SK-N-SH treated with all-trans-retinoic acid at 6 μM for 48 hours (cell line): Measurements from ENCODE around the gene L1CAM.

Source experiments
- ATAC-seq: fragments of 200-7000 bp; cut with Tn5 transposase; 3 replicates; pipeline ENCODE4 v1.9.1; 2020; ENCODE audit warnings: mild to moderate bottlenecking, moderate library complexity
- ARNTL ChIP-seq: fragments of 450-650 bp; formaldehyde crosslinking; IDR thresholded peaks from 2 replicates; pipeline ENCODE4 v1.5.0; 2020; ENCODE audit warnings: low read depth, mild to moderate bottlenecking, moderate library complexity, borderline replicate concordance
- BACH2 ChIP-seq: fragments of 250-450 bp; sonication (Bioruptor Pico); IDR thresholded peaks from 2 replicates; pipeline ENCODE4 v1.9.0; 2021; ENCODE audit warnings: mild to moderate bottlenecking, borderline replicate concordance
- ESRRG ChIP-seq: fragments of 250-450 bp; sonication (Bioruptor Pico); IDR thresholded peaks from 2 replicates; pipeline ENCODE4 v1.6.1; 2021; ENCODE audit warnings: mild to moderate bottlenecking
- GLIS3 ChIP-seq: fragments of 250-450 bp; sonication (Bioruptor Pico); IDR thresholded peaks from 2 replicates; pipeline ENCODE4 v1.5.0; 2020; ENCODE audit warnings: mild to moderate bottlenecking, moderate library complexity
- ISL1 ChIP-seq: fragments of 250-450 bp; sonication (Bioruptor Pico); IDR thresholded peaks from 2 replicates; pipeline ENCODE4 v2.1.2; 2022; ENCODE audit warnings: mild to moderate bottlenecking, moderate library complexity
- OSR1 ChIP-seq: fragments of 250-450 bp; sonication (Bioruptor Pico); IDR thresholded peaks from 2 replicates; pipeline ENCODE4 v1.8.0; 2022; ENCODE audit warnings: moderate library complexity, mild to moderate bottlenecking, inconsistent platforms
- PPARA ChIP-seq: fragments of 250-450 bp; sonication (Bioruptor Pico); IDR thresholded peaks from 2 replicates; pipeline ENCODE4 v1.5.0; 2020; ENCODE audit warnings: mild to moderate bottlenecking, borderline replicate concordance
- RARB ChIP-seq: fragments of 250-450 bp; sonication (Bioruptor Pico); IDR thresholded peaks from 2 replicates; pipeline ENCODE4 v1.8.0; 2021; ENCODE audit warnings: mild to moderate bottlenecking, moderate library complexity
- TCF4 ChIP-seq: fragments of 250-450 bp; sonication (Bioruptor Pico); IDR thresholded peaks from 2 replicates; pipeline ENCODE4 v1.8.0; 2021; ENCODE audit warnings: mild to moderate bottlenecking, moderate library complexity, borderline replicate concordance
- TOX ChIP-seq: fragments of 250-450 bp; sonication (Bioruptor Pico); IDR thresholded peaks from 2 replicates; pipeline ENCODE4 v1.8.0; 2021; ENCODE audit warnings: mild to moderate bottlenecking, moderate library complexity, borderline replicate concordance
- ZC3H10 ChIP-seq: fragments of 250-450 bp; sonication (Bioruptor Pico); IDR thresholded peaks from 2 replicates; pipeline ENCODE4 v1.5.1; 2021; ENCODE audit warnings: mild to moderate bottlenecking, moderate library complexity
- ZFP3 ChIP-seq: fragments of 250-450 bp; sonication (Bioruptor Pico); IDR thresholded peaks from 2 replicates; pipeline ENCODE4 v1.5.0; 2020; ENCODE audit warnings: mild to moderate bottlenecking, moderate library complexity
- ZFP30 ChIP-seq: fragments of 450-650 bp; formaldehyde crosslinking; IDR thresholded peaks from 2 replicates; pipeline ENCODE4 v1.5.0; 2022; ENCODE audit warnings: mild to moderate bottlenecking, moderate library complexity
- ZNF565 ChIP-seq: fragments of 450-650 bp; formaldehyde crosslinking; conservative IDR thresholded peaks from 2 replicates; pipeline ENCODE4 v1.5.0; 2020; ENCODE audit warnings: low read depth, mild to moderate bottlenecking, moderate library complexity
- ZNF70 ChIP-seq: fragments of 450-650 bp; formaldehyde crosslinking; IDR thresholded peaks from 2 replicates; pipeline ENCODE4 v1.5.0; 2020; ENCODE audit warnings: mild to moderate bottlenecking, moderate library complexity
- ZNF8 ChIP-seq: fragments of 450-650 bp; formaldehyde crosslinking; IDR thresholded peaks from 2 replicates; pipeline ENCODE4 v1.5.0; 2020; ENCODE audit warnings: mild to moderate bottlenecking, moderate library complexity
- TF ChIP-seq, protein P1 (sequence below): fragments of 250-450 bp; sonication (Bioruptor Pico); IDR thresholded peaks from 2 replicates; pipeline ENCODE4 v1.8.0; 2021; ENCODE audit warnings: low read depth, mild to moderate bottlenecking, moderate library complexity, borderline replicate concordance
- TF ChIP-seq, protein P2 (sequence below): fragments of 250-450 bp; sonication (Bioruptor Pico); IDR thresholded peaks from 2 replicates; pipeline ENCODE4 v1.5.1; 2021; ENCODE audit warnings: mild to moderate bottlenecking, moderate library complexity
- TF ChIP-seq, protein P3 (sequence below): fragments of 250-450 bp; sonication (Bioruptor Pico); IDR thresholded peaks from 2 replicates; pipeline ENCODE4 v1.5.1; 2020; ENCODE audit warnings: low read depth, mild to moderate bottlenecking, moderate library complexity
- TF ChIP-seq, protein P4 (sequence below): fragments of 250-450 bp; sonication (Bioruptor Pico); IDR thresholded peaks from 2 replicates; pipeline ENCODE4 v1.5.0; 2020; ENCODE audit warnings: mild to moderate bottlenecking, moderate library complexity

The L1CAM gene

DNA sequence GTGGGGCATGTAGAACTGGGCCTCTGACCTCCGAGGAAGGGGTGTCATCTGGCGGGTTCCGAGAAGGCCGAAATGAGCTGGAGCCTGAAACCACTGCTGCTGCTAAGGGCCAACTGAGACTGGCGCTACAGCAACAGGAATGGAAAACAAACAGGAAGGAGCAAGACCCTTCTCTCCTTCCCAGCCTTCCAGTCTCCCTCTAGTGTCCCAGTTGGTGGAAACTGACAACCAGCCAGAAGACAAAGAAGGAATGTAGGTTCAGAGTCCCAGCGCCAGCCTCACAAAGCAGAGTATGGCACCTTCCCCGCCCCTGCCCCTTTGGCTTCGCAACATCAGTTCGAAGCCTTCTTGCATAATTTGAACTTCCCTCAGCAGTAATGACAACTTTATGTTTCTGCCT is 31.3 kb downstream of the L1CAM start:
- ATAC-seq = no peak
- TF ChIP-seq TCF4 (CRISPR knock-in tag) (no peak), GLIS3 (CRISPR knock-in tag) (no peak), ARNTL (CRISPR knock-in tag) (no peak)
- TF ChIP-seq, protein P1, sequence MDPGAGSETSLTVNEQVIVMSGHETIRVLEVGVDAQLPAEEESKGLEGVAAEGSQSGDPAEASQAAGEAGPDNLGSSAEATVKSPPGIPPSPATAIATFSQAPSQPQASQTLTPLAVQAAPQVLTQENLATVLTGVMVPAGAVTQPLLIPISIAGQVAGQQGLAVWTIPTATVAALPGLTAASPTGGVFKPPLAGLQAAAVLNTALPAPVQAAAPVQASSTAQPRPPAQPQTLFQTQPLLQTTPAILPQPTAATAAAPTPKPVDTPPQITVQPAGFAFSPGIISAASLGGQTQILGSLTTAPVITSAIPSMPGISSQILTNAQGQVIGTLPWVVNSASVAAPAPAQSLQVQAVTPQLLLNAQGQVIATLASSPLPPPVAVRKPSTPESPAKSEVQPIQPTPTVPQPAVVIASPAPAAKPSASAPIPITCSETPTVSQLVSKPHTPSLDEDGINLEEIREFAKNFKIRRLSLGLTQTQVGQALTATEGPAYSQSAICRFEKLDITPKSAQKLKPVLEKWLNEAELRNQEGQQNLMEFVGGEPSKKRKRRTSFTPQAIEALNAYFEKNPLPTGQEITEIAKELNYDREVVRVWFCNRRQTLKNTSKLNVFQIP (CRISPR knock-in tag) = no peak
- TF ChIP-seq, protein P2, sequence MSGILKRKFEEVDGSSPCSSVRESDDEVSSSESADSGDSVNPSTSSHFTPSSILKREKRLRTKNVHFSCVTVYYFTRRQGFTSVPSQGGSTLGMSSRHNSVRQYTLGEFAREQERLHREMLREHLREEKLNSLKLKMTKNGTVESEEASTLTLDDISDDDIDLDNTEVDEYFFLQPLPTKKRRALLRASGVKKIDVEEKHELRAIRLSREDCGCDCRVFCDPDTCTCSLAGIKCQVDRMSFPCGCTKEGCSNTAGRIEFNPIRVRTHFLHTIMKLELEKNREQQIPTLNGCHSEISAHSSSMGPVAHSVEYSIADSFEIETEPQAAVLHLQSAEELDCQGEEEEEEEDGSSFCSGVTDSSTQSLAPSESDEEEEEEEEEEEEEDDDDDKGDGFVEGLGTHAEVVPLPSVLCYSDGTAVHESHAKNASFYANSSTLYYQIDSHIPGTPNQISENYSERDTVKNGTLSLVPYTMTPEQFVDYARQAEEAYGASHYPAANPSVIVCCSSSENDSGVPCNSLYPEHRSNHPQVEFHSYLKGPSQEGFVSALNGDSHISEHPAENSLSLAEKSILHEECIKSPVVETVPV (CRISPR knock-in tag) = no peak

DNA sequence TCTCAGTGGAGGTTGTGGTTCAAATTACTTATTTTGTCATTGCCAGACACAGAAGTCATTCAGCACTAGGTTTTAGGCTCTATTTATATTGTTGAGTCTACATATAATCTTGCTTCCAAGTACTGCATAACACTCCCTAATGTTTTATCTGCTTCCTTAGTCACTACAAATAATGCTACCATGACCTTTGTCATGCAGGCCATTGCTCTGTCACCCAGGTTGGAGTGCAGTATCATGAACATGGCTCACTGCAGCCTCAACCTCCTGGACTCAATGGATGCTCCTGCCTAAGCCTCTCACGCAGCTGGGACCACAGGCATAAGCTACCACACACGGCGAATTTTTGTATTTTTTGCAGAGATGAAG is 32.1 kb downstream of the L1CAM start:
- ATAC-seq = no peak
- no peak for TF ChIP-seq ZFP3 (CRISPR knock-in tag)
- no peak for TF ChIP-seq ZNF70 (CRISPR knock-in tag)
- no peak for TF ChIP-seq PPARA (CRISPR knock-in tag)
- TF ChIP-seq BACH2 (CRISPR knock-in tag) = no peak
- TF ChIP-seq, protein P1 (CRISPR knock-in tag) = no peak
- no peak for TF ChIP-seq OSR1 (CRISPR knock-in tag)
- TF ChIP-seq ZNF565 = no peak
- TF ChIP-seq, protein P3, sequence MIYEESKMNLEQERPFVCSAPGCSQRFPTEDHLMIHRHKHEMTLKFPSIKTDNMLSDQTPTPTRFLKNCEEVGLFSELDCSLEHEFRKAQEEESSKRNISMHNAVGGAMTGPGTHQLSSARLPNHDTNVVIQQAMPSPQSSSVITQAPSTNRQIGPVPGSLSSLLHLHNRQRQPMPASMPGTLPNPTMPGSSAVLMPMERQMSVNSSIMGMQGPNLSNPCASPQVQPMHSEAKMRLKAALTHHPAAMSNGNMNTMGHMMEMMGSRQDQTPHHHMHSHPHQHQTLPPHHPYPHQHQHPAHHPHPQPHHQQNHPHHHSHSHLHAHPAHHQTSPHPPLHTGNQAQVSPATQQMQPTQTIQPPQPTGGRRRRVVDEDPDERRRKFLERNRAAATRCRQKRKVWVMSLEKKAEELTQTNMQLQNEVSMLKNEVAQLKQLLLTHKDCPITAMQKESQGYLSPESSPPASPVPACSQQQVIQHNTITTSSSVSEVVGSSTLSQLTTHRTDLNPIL (CRISPR knock-in tag) = no peak
- TF ChIP-seq ISL1 (CRISPR knock-in tag) = no peak
- no peak for TF ChIP-seq ZC3H10 (CRISPR knock-in tag)
- TF ChIP-seq ZFP30 = no peak
- TF ChIP-seq, protein P2 (CRISPR knock-in tag) = no peak
- TF ChIP-seq GLIS3 (CRISPR knock-in tag) = no peak
- no peak for TF ChIP-seq ESRRG

DNA sequence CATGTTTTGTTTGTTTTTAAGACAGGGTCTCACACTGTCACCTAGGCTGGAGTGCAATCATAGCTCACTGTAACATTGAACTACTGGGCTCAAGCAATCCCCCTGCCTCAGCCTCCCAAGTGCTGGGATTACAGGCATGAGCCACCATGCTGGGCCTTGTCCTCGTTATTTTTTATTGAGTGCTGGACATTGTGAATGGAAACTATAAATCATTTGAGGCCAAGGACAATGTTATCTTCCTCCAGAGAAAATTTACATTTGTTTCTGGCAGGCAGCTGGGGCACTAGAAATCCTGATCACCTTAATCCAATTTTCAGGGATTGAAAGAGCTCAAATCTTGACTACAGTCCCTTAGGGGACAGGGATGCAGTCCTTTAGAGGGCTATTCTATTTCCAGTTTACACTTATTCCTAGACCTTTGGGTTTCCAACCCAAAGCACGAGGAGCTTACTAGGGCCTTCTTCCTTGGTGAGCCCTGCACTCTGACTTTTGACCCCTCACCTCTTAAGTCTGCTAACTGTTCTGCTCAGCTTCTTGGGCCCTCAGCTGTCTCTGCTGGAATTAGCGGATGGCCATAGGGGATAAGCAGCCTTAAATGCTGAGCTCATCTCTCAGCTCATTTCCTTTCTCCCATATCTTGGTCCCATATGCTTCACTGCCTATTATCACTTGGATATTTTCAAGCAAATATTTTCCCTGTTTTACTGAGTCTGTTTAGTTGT is 32.6 kb downstream of the L1CAM start:
- ATAC-seq = no peak
- TF ChIP-seq ZNF70 (CRISPR knock-in tag) (no peak), OSR1 (CRISPR knock-in tag) (no peak), ISL1 (CRISPR knock-in tag) (no peak), ZNF565 (no peak), GLIS3 (CRISPR knock-in tag) (no peak), TOX (CRISPR knock-in tag) (no peak), BACH2 (CRISPR knock-in tag) (no peak), ARNTL (CRISPR knock-in tag) (no peak), PPARA (CRISPR knock-in tag) (no peak)
- TF ChIP-seq, protein P2 (CRISPR knock-in tag) = no peak

DNA sequence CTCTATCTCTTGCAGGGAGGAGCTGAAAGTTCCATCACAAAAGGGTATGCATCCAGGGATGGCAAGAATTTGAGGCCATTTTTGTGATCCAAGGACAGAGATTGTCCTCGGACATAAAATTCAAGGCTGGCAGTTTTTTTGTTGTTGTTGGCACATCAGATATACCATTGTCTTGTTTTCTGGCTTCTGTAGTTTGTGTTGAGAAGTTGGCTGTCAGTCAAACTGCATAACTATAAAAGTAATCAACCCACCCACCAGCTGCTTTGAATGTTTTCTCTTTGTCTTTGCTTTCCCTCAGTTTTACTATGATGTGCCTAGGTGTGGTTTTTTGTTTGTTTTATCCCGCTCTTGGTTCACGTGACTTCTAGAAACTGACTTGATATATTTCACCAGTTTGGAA is 34.0 kb downstream of the L1CAM start:
- ATAC-seq = no peak
- TF ChIP-seq, protein P2 (CRISPR knock-in tag) = no peak
- TF ChIP-seq ZNF8 (CRISPR knock-in tag) (no peak), ISL1 (CRISPR knock-in tag) (no peak), RARB (CRISPR knock-in tag) (no peak), ZNF565 (no peak), BACH2 (CRISPR knock-in tag) (no peak)
- TF ChIP-seq, protein P4, sequence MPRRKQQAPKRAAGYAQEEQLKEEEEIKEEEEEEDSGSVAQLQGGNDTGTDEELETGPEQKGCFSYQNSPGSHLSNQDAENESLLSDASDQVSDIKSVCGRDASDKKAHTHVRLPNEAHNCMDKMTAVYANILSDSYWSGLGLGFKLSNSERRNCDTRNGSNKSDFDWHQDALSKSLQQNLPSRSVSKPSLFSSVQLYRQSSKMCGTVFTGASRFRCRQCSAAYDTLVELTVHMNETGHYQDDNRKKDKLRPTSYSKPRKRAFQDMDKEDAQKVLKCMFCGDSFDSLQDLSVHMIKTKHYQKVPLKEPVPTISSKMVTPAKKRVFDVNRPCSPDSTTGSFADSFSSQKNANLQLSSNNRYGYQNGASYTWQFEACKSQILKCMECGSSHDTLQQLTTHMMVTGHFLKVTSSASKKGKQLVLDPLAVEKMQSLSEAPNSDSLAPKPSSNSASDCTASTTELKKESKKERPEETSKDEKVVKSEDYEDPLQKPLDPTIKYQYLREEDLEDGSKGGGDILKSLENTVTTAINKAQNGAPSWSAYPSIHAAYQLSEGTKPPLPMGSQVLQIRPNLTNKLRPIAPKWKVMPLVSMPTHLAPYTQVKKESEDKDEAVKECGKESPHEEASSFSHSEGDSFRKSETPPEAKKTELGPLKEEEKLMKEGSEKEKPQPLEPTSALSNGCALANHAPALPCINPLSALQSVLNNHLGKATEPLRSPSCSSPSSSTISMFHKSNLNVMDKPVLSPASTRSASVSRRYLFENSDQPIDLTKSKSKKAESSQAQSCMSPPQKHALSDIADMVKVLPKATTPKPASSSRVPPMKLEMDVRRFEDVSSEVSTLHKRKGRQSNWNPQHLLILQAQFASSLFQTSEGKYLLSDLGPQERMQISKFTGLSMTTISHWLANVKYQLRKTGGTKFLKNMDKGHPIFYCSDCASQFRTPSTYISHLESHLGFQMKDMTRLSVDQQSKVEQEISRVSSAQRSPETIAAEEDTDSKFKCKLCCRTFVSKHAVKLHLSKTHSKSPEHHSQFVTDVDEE (CRISPR knock-in tag) = no peak
